ENCODE measurements around the gene DOCK8.
"Not testable (repeated sequence)": the region's sequence is repeated elsewhere in the genome, so short reads cannot be mapped to it uniquely, and the experiment has no call there.

DOCK8 gene

GRCh38 chr9:213901-214300 is 764 bp upstream of the DOCK8 start:
- H3K27me3 ChIP-seq (ENCODE audit: control insufficient read depth in 5 of 5, insufficient read depth in 4 of 5, low read length in 5 of 5); H3K36me3 ChIP-seq (ENCODE audit: control insufficient read depth in 5 of 5, insufficient read depth in 5 of 5, low read length in 5 of 5); H3K9me3 ChIP-seq (ENCODE audit: control insufficient read depth in 5 of 5, low read length in 5 of 5); H3K27ac ChIP-seq (ENCODE audit: low read depth, low read length): not testable (repeated sequence)
- peak overlapping the region in 2 of 5 donors; percentile 53 to 73 for H3K9ac ChIP-seq (ENCODE audit: low read length in 5 of 5)
- H3K4me3 ChIP-seq (ENCODE audit: low read depth in 1 of 5, low read length in 5 of 5): peak overlapping the region; percentile 56 to 89 (median 78)
- H3K4me1 ChIP-seq (ENCODE audit: control insufficient read depth in 5 of 5, insufficient read depth in 5 of 5, low read length in 5 of 5): peaks cover 0 to 55% (median 45%) of the 10 kb centered on the region in 5 donors

DNA sequence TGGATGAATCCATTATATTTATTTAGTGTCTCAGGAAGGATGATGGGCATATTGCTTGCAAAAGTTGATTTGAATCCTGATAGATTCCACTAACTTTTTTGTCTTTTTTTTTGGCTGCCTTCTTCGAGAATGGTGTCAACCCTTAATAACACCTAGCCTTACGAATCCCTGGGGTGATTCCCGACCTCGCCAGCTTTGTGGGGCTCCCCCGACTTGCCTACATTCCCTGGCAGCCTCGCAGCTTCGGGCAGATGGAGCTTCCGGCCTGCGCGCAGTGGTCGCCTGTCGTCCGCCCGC is 366 bp upstream of the DOCK8 start:
- Histone ChIP-seq H3K4me1 (ENCODE audit: control insufficient read depth in 5 of 5, insufficient read depth in 5 of 5, low read length in 5 of 5) (peaks cover 0 to 59% (median 49%) of the 10 kb centered on the region in 5 donors), H3K9ac (ENCODE audit: low read length in 5 of 5) (peak overlapping the region in 3 of 5 donors; percentile 53 to 77 (median 73)), H3K27me3 (ENCODE audit: control insufficient read depth in 5 of 5, insufficient read depth in 4 of 5, low read length in 5 of 5) (no peaks in the 10 kb centered on the region), H3K27ac (ENCODE audit: low read depth, low read length) (no peak overlapping the region), H3K36me3 (ENCODE audit: control insufficient read depth in 5 of 5, insufficient read depth in 5 of 5, low read length in 5 of 5) (no peaks in the 10 kb centered on the region), H3K9me3 (ENCODE audit: control insufficient read depth in 5 of 5, low read length in 5 of 5) (no peaks in the 10 kb centered on the region), H3K4me3 (ENCODE audit: low read depth in 1 of 5, low read length in 5 of 5) (peak overlapping the region; percentile 56 to 89 (median 78))

- Histone ChIP-seq H3K27me3 (ENCODE audit: control insufficient read depth in 5 of 5, insufficient read depth in 4 of 5, low read length in 5 of 5) (no peaks in the 10 kb centered on the region), H3K36me3 (ENCODE audit: control insufficient read depth in 5 of 5, insufficient read depth in 5 of 5, low read length in 5 of 5) (no peaks in the 10 kb centered on the region), H3K27ac (ENCODE audit: low read depth, low read length) (peak overlapping the region; percentile 46), H3K9me3 (ENCODE audit: control insufficient read depth in 5 of 5, low read length in 5 of 5) (no peaks in the 10 kb centered on the region), H3K9ac (ENCODE audit: low read length in 5 of 5) (peak overlapping the region in 4 of 5 donors; percentile 62 to 82 (median 75)), H3K4me1 (ENCODE audit: control insufficient read depth in 5 of 5, insufficient read depth in 5 of 5, low read length in 5 of 5) (peaks cover 0 to 71% (median 61%) of the 10 kb centered on the region in 5 donors), H3K4me3 (ENCODE audit: low read depth in 1 of 5, low read length in 5 of 5) (peak overlapping the region; percentile 69 to 89 (median 81))
These were observed 1.0 kb downstream of the DOCK8 start for GRCh38 chr9:215631-216155.

DNA sequence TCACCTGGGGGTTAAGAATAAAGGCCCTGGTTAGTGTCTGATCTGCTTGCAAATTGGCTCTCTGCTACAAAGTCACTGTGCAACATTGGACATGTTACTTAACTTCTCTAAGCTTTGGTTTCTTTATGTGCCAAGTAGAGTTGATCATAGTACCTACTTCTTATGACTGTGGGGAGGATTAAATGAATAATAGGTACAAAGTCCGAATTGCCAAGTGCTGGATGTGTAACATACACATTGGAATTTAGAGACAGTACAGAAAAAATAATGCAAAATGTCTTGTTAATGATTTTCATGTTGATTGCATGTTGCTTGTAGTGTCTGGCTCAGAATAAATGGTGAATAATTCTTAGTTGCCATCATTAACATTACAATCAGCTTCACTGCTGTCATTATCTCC is 2.2 kb downstream of the DOCK8 start:
- Histone ChIP-seq H3K9ac (ENCODE audit: low read length in 5 of 5) (peak overlapping the region in 2 of 5 donors; percentile 17 to 77), H3K4me3 (ENCODE audit: low read depth in 1 of 5, low read length in 5 of 5) (peak overlapping the region in 1 of 5 donors; percentile 81), H3K9me3 (ENCODE audit: control insufficient read depth in 5 of 5, low read length in 5 of 5) (no peaks in the 10 kb centered on the region), H3K36me3 (ENCODE audit: control insufficient read depth in 5 of 5, insufficient read depth in 5 of 5, low read length in 5 of 5) (no peaks in the 10 kb centered on the region), H3K27ac (ENCODE audit: low read depth, low read length) (no peak overlapping the region), H3K4me1 (ENCODE audit: control insufficient read depth in 5 of 5, insufficient read depth in 5 of 5, low read length in 5 of 5) (peaks cover 0 to 66% (median 53%) of the 10 kb centered on the region in 5 donors), H3K27me3 (ENCODE audit: control insufficient read depth in 5 of 5, insufficient read depth in 4 of 5, low read length in 5 of 5) (no peaks in the 10 kb centered on the region)

GRCh38 chr9:217950-218349 is 3.3 kb downstream of the DOCK8 start:
- Histone ChIP-seq H3K36me3 (ENCODE audit: control insufficient read depth in 5 of 5, insufficient read depth in 5 of 5, low read length in 5 of 5) (no peaks in the 10 kb centered on the region), H3K27me3 (ENCODE audit: control insufficient read depth in 5 of 5, insufficient read depth in 4 of 5, low read length in 5 of 5) (no peaks in the 10 kb centered on the region), H3K9ac (ENCODE audit: low read length in 5 of 5) (no peak overlapping the region), H3K4me1 (ENCODE audit: control insufficient read depth in 5 of 5, insufficient read depth in 5 of 5, low read length in 5 of 5) (peaks cover 0 to 74% (median 62%) of the 10 kb centered on the region in 5 donors), H3K27ac (ENCODE audit: low read depth, low read length) (no peak overlapping the region), H3K9me3 (ENCODE audit: control insufficient read depth in 5 of 5, low read length in 5 of 5) (no peaks in the 10 kb centered on the region), H3K4me3 (ENCODE audit: low read depth in 1 of 5, low read length in 5 of 5) (no peak overlapping the region)

- H3K36me3 ChIP-seq (ENCODE audit: control insufficient read depth in 5 of 5, insufficient read depth in 5 of 5, low read length in 5 of 5); H3K9ac ChIP-seq (ENCODE audit: low read length in 5 of 5); H3K27me3 ChIP-seq (ENCODE audit: control insufficient read depth in 5 of 5, insufficient read depth in 4 of 5, low read length in 5 of 5); H3K4me3 ChIP-seq (ENCODE audit: low read depth in 1 of 5, low read length in 5 of 5); H3K27ac ChIP-seq (ENCODE audit: low read depth, low read length); H3K9me3 ChIP-seq (ENCODE audit: control insufficient read depth in 5 of 5, low read length in 5 of 5): not testable (repeated sequence)
- H3K4me1 ChIP-seq (ENCODE audit: control insufficient read depth in 5 of 5, insufficient read depth in 5 of 5, low read length in 5 of 5): peaks cover 0 to 80% (median 68%) of the 10 kb centered on the region in 5 donors
These were observed 4.4 kb downstream of the DOCK8 start for GRCh38 chr9:219036-219435.

DNA sequence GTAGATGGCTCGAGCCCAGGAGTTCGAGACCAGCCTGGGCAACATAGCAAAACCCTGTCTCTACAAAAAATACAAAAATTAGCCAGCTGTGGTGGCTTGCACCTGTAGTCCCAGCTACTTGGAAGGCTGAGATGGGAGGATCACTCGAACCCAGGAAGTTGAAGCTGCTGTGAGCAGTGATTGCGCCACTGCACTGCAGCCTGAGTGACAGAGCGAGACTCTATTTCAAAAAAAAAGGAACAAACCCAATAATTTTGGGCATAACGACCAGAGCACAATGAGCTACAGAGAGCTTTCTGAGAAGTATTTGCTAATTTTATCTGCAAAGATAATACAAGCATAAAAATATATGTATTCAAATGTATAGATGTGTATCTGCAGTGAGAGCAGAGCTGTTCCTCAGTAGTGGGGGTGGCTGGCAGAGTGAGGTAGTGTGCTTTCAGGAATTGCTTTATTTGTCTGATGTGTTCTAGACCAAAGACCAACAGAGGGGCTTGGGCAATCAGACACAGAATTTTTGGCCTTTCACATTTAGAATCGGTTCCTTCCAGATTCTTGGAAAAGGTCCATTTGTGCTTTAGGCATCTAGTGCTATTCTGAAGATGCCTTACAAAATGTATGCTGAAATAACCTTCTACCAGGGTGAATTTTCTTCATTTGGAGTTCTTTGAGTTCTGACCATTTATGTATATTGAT is 5.2 kb downstream of the DOCK8 start:
- H3K36me3 ChIP-seq (ENCODE audit: control insufficient read depth in 5 of 5, insufficient read depth in 5 of 5, low read length in 5 of 5): no peaks in the 10 kb centered on the region
- H3K9me3 ChIP-seq (ENCODE audit: control insufficient read depth in 5 of 5, low read length in 5 of 5): no peaks in the 10 kb centered on the region
- peaks cover 0 to 84% (median 74%) of the 10 kb centered on the region in 5 donors for H3K4me1 ChIP-seq (ENCODE audit: control insufficient read depth in 5 of 5, insufficient read depth in 5 of 5, low read length in 5 of 5)
- no peak overlapping the region for H3K4me3 ChIP-seq (ENCODE audit: low read depth in 1 of 5, low read length in 5 of 5)
- no peak overlapping the region for H3K9ac ChIP-seq (ENCODE audit: low read length in 5 of 5)
- peak overlapping the region; percentile 61 for H3K27ac ChIP-seq (ENCODE audit: low read depth, low read length)
- H3K27me3 ChIP-seq (ENCODE audit: control insufficient read depth in 5 of 5, insufficient read depth in 4 of 5, low read length in 5 of 5): no peaks in the 10 kb centered on the region

- Histone ChIP-seq H3K4me1 (ENCODE audit: control insufficient read depth in 5 of 5, insufficient read depth in 5 of 5, low read length in 5 of 5) (peaks cover 0 to 65% (median 53%) of the 10 kb centered on the region in 5 donors), H3K9ac (ENCODE audit: low read length in 5 of 5) (no peak overlapping the region), H3K27ac (ENCODE audit: low read depth, low read length) (no peak overlapping the region), H3K27me3 (ENCODE audit: control insufficient read depth in 5 of 5, insufficient read depth in 4 of 5, low read length in 5 of 5) (no peaks in the 10 kb centered on the region), H3K9me3 (ENCODE audit: control insufficient read depth in 5 of 5, low read length in 5 of 5) (no peaks in the 10 kb centered on the region), H3K4me3 (ENCODE audit: low read depth in 1 of 5, low read length in 5 of 5) (no peak overlapping the region), H3K36me3 (ENCODE audit: control insufficient read depth in 5 of 5, insufficient read depth in 5 of 5, low read length in 5 of 5) (no peaks in the 10 kb centered on the region)
These were observed 7.5 kb downstream of the DOCK8 start for GRCh38 chr9:221989-222776.

GRCh38 chr9:223152-223551 is 8.5 kb downstream of the DOCK8 start:
- H3K27me3 ChIP-seq (ENCODE audit: control insufficient read depth in 5 of 5, insufficient read depth in 4 of 5, low read length in 5 of 5): no peaks in the 10 kb centered on the region
- H3K9me3 ChIP-seq (ENCODE audit: control insufficient read depth in 5 of 5, low read length in 5 of 5): no peaks in the 10 kb centered on the region
- H3K27ac ChIP-seq (ENCODE audit: low read depth, low read length): no peak overlapping the region
- no peak overlapping the region for H3K4me3 ChIP-seq (ENCODE audit: low read depth in 1 of 5, low read length in 5 of 5)
- H3K36me3 ChIP-seq (ENCODE audit: control insufficient read depth in 5 of 5, insufficient read depth in 5 of 5, low read length in 5 of 5): no peaks in the 10 kb centered on the region
- H3K4me1 ChIP-seq (ENCODE audit: control insufficient read depth in 5 of 5, insufficient read depth in 5 of 5, low read length in 5 of 5): peaks cover 0 to 58% (median 47%) of the 10 kb centered on the region in 5 donors
- H3K9ac ChIP-seq (ENCODE audit: low read length in 5 of 5): peak overlapping the region in 1 of 5 donors; percentile 61

- peaks cover 0 to 52% (median 41%) of the 10 kb centered on the region in 5 donors for H3K4me1 ChIP-seq (ENCODE audit: control insufficient read depth in 5 of 5, insufficient read depth in 5 of 5, low read length in 5 of 5)
- no peak overlapping the region for H3K4me3 ChIP-seq (ENCODE audit: low read depth in 1 of 5, low read length in 5 of 5)
- peaks cover 0 to 4% (median 0%) of the 10 kb centered on the region in 5 donors for H3K9me3 ChIP-seq (ENCODE audit: control insufficient read depth in 5 of 5, low read length in 5 of 5)
- no peak overlapping the region for H3K27ac ChIP-seq (ENCODE audit: low read depth, low read length)
- no peaks in the 10 kb centered on the region for H3K27me3 ChIP-seq (ENCODE audit: control insufficient read depth in 5 of 5, insufficient read depth in 4 of 5, low read length in 5 of 5)
- no peak overlapping the region for H3K9ac ChIP-seq (ENCODE audit: low read length in 5 of 5)
- no peaks in the 10 kb centered on the region for H3K36me3 ChIP-seq (ENCODE audit: control insufficient read depth in 5 of 5, insufficient read depth in 5 of 5, low read length in 5 of 5)
These were observed 9.4 kb downstream of the DOCK8 start for GRCh38 chr9:224026-224425.
